B cell (primary cell): ENCODE results near the gene PCSK6.

Experiments
- CTCF ChIP-seq: fragments of 200-600 bp; IDR thresholded peaks from one replicate; pipeline ENCODE4 v1.8.0; 2022; ENCODE audit warnings: antibody characterized with exemption, mild to moderate bottlenecking
- EZH2 ChIP-seq: IDR thresholded peaks from 2 replicates; pipeline ENCODE4 v1.6.1; 2012; ENCODE audit warnings: borderline replicate concordance, low read depth, mild to moderate bottlenecking, moderate library complexity, low read length; ENCODE audit not compliant: insufficient read depth, poor library complexity, severe bottlenecking

GRCh38 chr15:101347454-101347853 lies 142.1 kb downstream of the PCSK6 start:
- TF ChIP-seq CTCF (no peak), EZH2 (no peak)
